Suprapubic skin (tissue), 3 donors: Measurements from ENCODE around the gene GRK5.

ENCODE experiments used
- CTCF ChIP-seq, 2 donors: fragments of 200-600 bp in 1 of 2; fragments of 450-650 bp in 1 of 2; sonication (generic) in 1 of 2; IDR thresholded peaks; one replicate each; pipeline ENCODE4 v1.5.1; 2016 to 2019; ENCODE audit warnings: antibody characterized with exemption in 2 of 2, mild to moderate bottlenecking in 1 of 2, moderate library complexity in 1 of 2
- POLR2A ChIP-seq, 2 donors: fragments of 450-650 bp; IDR thresholded peaks; one replicate each; pipeline ENCODE4 v1.6.1; 2017; ENCODE audit warnings: antibody characterized with exemption in 2 of 2, mild to moderate bottlenecking in 2 of 2, moderate library complexity in 2 of 2

- TF ChIP-seq CTCF (IDR thresholded peaks at IDR 0.05), result no peak
- TF ChIP-seq POLR2A (IDR thresholded peaks at IDR 0.05), result no peak
Measured at GRCh38 chr10:119333146-119333792, 125.9 kb downstream of the GRK5 start.
